GM12891 (cell line): ENCODE measurements around the gene CACNA2D1.

Experiments
- POLR2AphosphoS5 ChIP-seq: IDR thresholded peaks from 2 replicates; pipeline ENCODE4 v1.6.1; 2011; ENCODE audit warnings: low read depth, low read length, control low read depth
- TAF1 ChIP-seq: IDR thresholded peaks from 2 replicates; pipeline ENCODE4 v1.6.1; 2011; ENCODE audit warnings: low read depth, low read length, control low read depth

DNA sequence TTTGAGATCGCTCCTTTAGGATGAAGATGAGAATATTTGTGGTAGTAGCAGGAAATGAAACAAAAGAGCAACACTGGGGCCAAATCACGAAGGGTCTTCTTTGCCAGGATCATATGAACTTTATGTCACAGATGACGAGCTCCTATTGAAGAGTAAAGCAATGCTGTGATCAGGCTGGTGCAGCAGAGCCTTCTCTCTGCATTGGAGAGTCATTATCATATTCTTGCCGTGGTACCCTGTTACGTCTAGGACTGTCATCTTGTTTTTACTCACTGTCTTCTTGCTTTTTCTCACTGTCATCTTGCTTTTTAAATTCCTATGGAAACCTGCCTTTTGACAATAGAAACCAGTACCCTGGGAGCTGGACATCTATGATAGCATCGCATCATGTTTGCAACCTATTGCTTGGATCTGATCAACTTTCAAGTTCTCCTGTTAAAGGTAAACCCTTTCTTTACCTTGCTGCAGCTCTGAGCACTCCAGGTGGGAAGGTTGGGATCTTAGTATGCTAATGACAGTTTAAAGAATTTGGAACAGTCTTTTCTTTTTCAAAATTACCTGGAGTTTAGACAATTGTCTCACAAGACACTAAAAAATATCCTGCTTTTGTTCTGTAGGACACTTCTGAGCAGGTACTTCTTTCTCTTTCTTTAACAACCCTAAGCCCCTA lies 27.9 kb upstream of the CACNA2D1 start:
- TF ChIP-seq POLR2AphosphoS5 (no peak), TAF1 (no peak)
